Measurements from ENCODE around the gene MEA1. TPM values are rescaled to one million over a fixed set of nuclear protein-coding genes. Genes with fewer than 3 reads are reported as not detected.

The MEA1 gene
- total RNA-seq, 2 experiments from 2014 or later: 67.9 to 70.7 TPM

DNA sequence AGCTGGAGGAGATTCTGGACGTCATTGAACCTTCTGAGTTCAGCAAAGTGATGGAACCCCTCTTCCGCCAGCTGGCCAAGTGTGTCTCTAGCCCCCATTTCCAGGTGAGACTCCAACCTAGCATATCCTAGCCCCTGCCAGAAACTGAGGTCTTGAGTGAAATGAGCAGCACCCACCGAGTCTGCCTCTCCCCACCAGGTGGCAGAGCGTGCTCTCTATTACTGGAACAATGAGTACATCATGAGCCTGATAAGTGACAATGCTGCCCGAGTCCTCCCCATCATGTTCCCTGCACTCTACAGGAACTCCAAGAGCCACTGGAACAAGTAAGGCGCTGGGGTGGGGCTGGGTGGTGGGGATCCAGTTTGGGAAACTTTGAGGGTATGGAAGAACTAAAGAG is 4.6 kb downstream of the MEA1 start:
- Histone ChIP-seq H3K9me2 (ENCODE audit: insufficient read depth, low read length) (no peaks in the 10 kb centered on the region), H2AFZ (ENCODE audit: low read length) (no peak overlapping the region), H3K4me3 (ENCODE audit: low read depth, low read length, poor library complexity, severe bottlenecking) (no peak overlapping the region), H3K36me3 (ENCODE audit: insufficient read depth, low read length) (peaks cover 61% of the 10 kb centered on the region; the same call in 1 of the 2 replicates), H4K20me1 (ENCODE audit: insufficient read depth, low read length) (no peaks in the 10 kb centered on the region), H3K4me1 (ENCODE audit: insufficient read depth, low read length, poor library complexity, severe bottlenecking) (peaks cover 19% of the 10 kb centered on the region), H3K4me2 (ENCODE audit: low read length) (no peak overlapping the region), H3K27ac (ENCODE audit: low read depth, low read length, poor library complexity, severe bottlenecking) (no peak overlapping the region), H3K79me2 (ENCODE audit: insufficient read depth, low read depth, low read length) (peaks cover 11% of the 10 kb centered on the region), H3K9me3 (ENCODE audit: low read length) (no peaks in the 10 kb centered on the region)
- ChIA-PET POLR2A (interaction anchor here (0.5 to 0.6 kb wide), 2 partner anchors 133 to 1530 kb away, joined by 3 read pairs; no protein-coding TSS in a partner anchor), CTCF (ENCODE audit: unreplicated experiment) (no interaction called here)
- no peak for TF ChIP-seq EZH2phosphoT487 (IDR thresholded peaks at IDR 0.05; ENCODE audit: borderline replicate concordance, low read depth, low read length)
- TF ChIP-seq, protein P1, sequence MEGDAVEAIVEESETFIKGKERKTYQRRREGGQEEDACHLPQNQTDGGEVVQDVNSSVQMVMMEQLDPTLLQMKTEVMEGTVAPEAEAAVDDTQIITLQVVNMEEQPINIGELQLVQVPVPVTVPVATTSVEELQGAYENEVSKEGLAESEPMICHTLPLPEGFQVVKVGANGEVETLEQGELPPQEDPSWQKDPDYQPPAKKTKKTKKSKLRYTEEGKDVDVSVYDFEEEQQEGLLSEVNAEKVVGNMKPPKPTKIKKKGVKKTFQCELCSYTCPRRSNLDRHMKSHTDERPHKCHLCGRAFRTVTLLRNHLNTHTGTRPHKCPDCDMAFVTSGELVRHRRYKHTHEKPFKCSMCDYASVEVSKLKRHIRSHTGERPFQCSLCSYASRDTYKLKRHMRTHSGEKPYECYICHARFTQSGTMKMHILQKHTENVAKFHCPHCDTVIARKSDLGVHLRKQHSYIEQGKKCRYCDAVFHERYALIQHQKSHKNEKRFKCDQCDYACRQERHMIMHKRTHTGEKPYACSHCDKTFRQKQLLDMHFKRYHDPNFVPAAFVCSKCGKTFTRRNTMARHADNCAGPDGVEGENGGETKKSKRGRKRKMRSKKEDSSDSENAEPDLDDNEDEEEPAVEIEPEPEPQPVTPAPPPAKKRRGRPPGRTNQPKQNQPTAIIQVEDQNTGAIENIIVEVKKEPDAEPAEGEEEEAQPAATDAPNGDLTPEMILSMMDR (conservative IDR thresholded peaks at IDR 0.05; ENCODE audit: low read length): peak; percentile 88
- peak; percentile 74 for DNase-seq (ENCODE audit: low spot score)
- no TSS peak for BruUV-seq (replicated peaks)
- intact Hi-C loops (cut with micrococcal nuclease; ENCODE audit: unreplicated experiment): loop anchor here (1.0 kb wide), 2 partner anchors 108 to 134 kb away; no protein-coding TSS in a partner anchor

DNA sequence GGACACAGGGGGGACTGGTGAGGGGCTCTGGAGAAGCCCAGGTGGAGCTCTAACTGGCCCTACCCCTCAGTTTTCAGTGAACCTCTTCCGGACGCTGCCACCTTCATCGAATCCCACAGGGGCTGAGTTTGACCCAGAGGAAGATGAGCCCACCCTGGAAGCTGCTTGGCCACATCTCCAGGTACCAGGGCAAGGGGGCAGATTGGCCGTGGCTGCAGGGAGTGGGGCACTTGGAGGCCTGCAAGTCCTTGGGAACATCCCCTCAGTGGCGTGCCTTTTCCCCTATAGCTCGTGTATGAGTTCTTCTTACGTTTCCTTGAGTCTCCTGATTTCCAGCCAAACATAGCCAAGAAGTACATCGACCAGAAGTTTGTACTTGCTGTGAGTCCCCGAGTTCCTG is 6.6 kb downstream of the MEA1 start:
- H3K79me2 ChIP-seq (ENCODE audit: insufficient read depth, low read depth, low read length): no peaks in the 10 kb centered on the region
- no peaks in the 10 kb centered on the region for H3K9me3 ChIP-seq (ENCODE audit: low read length)
- ChIA-PET CTCF (ENCODE audit: unreplicated experiment) (no interaction called here), POLR2A (interaction anchor here (0.6 kb wide), 2 partner anchors 8 to 104 kb away, joined by 3 to 4 read pairs; no protein-coding TSS in a partner anchor)
- BruUV-seq (replicated peaks): no TSS peak
- H3K4me2 ChIP-seq (ENCODE audit: low read length): no peak overlapping the region
- TF ChIP-seq, protein P1 (conservative IDR thresholded peaks at IDR 0.05; ENCODE audit: low read length): no peak
- TF ChIP-seq EZH2phosphoT487 (IDR thresholded peaks at IDR 0.05; ENCODE audit: borderline replicate concordance, low read depth, low read length): no peak
- DNase-seq (ENCODE audit: low spot score): no peak
- no peak overlapping the region for H2AFZ ChIP-seq (ENCODE audit: low read length)
- H3K4me3 ChIP-seq (ENCODE audit: low read depth, low read length, poor library complexity, severe bottlenecking): no peak overlapping the region
- H3K27ac ChIP-seq (ENCODE audit: low read depth, low read length, poor library complexity, severe bottlenecking): no peak overlapping the region
- no peaks in the 10 kb centered on the region for H3K9me2 ChIP-seq (ENCODE audit: insufficient read depth, low read length)
- peaks cover 8% of the 10 kb centered on the region for H3K4me1 ChIP-seq (ENCODE audit: insufficient read depth, low read length, poor library complexity, severe bottlenecking)
- peaks cover 66% of the 10 kb centered on the region for H3K36me3 ChIP-seq (ENCODE audit: insufficient read depth, low read length)
- intact Hi-C loops (cut with micrococcal nuclease; ENCODE audit: unreplicated experiment): no loop called here
- H4K20me1 ChIP-seq (ENCODE audit: insufficient read depth, low read length): no peaks in the 10 kb centered on the region

DNA sequence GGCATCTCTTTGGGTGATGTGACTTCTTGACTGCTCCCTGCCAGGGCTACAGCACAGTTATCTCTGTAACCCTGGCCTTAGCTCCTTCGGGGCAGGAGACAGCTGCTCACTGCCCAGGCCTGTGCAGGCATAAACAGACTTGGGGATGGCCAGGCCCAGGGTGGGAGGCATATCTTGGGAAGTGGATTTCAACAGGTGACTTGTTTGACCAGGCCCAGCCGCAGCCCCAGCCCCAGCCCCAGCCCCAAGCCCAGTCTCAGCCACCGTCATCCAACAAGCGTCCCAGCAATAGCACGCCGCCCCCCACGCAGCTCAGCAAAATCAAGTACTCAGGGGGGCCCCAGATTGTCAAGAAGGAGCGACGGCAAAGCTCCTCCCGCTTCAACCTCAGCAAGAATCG is 7.5 kb downstream of the MEA1 start:
- Histone ChIP-seq H2AFZ (ENCODE audit: low read length) (no peak overlapping the region), H3K9me3 (ENCODE audit: low read length) (no peaks in the 10 kb centered on the region), H4K20me1 (ENCODE audit: insufficient read depth, low read length) (no peaks in the 10 kb centered on the region), H3K36me3 (ENCODE audit: insufficient read depth, low read length) (peaks cover 57% of the 10 kb centered on the region), H3K79me2 (ENCODE audit: insufficient read depth, low read depth, low read length) (no peaks in the 10 kb centered on the region), H3K4me1 (ENCODE audit: insufficient read depth, low read length, poor library complexity, severe bottlenecking) (peaks cover 6% of the 10 kb centered on the region), H3K9me2 (ENCODE audit: insufficient read depth, low read length) (no peaks in the 10 kb centered on the region), H3K4me3 (ENCODE audit: low read depth, low read length, poor library complexity, severe bottlenecking) (no peak overlapping the region), H3K4me2 (ENCODE audit: low read length) (no peak overlapping the region), H3K27ac (ENCODE audit: low read depth, low read length, poor library complexity, severe bottlenecking) (no peak overlapping the region)
- intact Hi-C loops (cut with micrococcal nuclease; ENCODE audit: unreplicated experiment): no loop called here
- no peak for TF ChIP-seq EZH2phosphoT487 (IDR thresholded peaks at IDR 0.05; ENCODE audit: borderline replicate concordance, low read depth, low read length)
- TF ChIP-seq, protein P1 (conservative IDR thresholded peaks at IDR 0.05; ENCODE audit: low read length): no peak
- CTCF ChIA-PET (ENCODE audit: unreplicated experiment): no interaction called here
- no TSS peak for BruUV-seq (replicated peaks)
- no peak for DNase-seq (ENCODE audit: low spot score)
- POLR2A ChIA-PET: interaction anchor here (0.6 kb wide), 1 partner anchor 105 kb away, joined by 3 read pairs; no protein-coding TSS in a partner anchor

Measured in OCI-LY7 (cell line).